Hepatocyte (in vitro differentiated cells): ENCODE results near the gene TBC1D8. TPM values are rescaled to one million over a fixed set of nuclear protein-coding genes. Genes with fewer than 3 reads are reported as not detected.

Source experiments
- DNase-seq: peaks from one replicate; pipeline ENCODE4 v3.0.0-alpha.2; 2016; ENCODE audit warnings: low spot score
- H2AFZ ChIP-seq: fragments of 200-600 bp; sonication (generic); 2 replicates; pipeline ENCODE4 v1.6.0; 2016; ENCODE audit warnings: antibody characterized with exemption, mild to moderate bottlenecking
- H3K27ac ChIP-seq: fragments of 200-600 bp; sonication (generic); 2 replicates; pipeline ENCODE4 v1.5.1; 2016; ENCODE audit warnings: mild to moderate bottlenecking
- H3K27me3 ChIP-seq: fragments of 200-600 bp; sonication (generic); 2 replicates; pipeline ENCODE4 v1.6.1; 2016
- H3K36me3 ChIP-seq: fragments of 200-600 bp; sonication (generic); replicated peaks from 2 replicates; pipeline ENCODE4 v1.5.1; 2016; ENCODE audit warnings: low read depth; ENCODE audit not compliant: insufficient read depth
- H3K4me1 ChIP-seq: fragments of 200-600 bp; sonication (generic); 2 replicates; pipeline ENCODE4 v1.5.1; 2016; ENCODE audit warnings: mild to moderate bottlenecking, moderate library complexity; ENCODE audit not compliant: insufficient read depth
- H3K4me2 ChIP-seq: fragments of 200-600 bp; sonication (generic); 2 replicates; pipeline ENCODE4 v1.6.0; 2016
- H3K4me3 ChIP-seq: fragments of 200-600 bp; sonication (generic); 2 replicates; pipeline ENCODE4 v1.5.1; 2016; ENCODE audit warnings: mild to moderate bottlenecking
- H3K79me2 ChIP-seq: fragments of 200-600 bp; sonication (generic); 2 replicates; pipeline ENCODE4 v1.6.0; 2017; ENCODE audit warnings: mild to moderate bottlenecking
- H3K9me2 ChIP-seq: fragments of 200-600 bp; sonication (generic); replicated peaks from 2 replicates; pipeline ENCODE4 v1.6.0; 2017; ENCODE audit warnings: mild to moderate bottlenecking; ENCODE audit not compliant: insufficient read depth
- H3K9me3 ChIP-seq: fragments of 200-600 bp; sonication (generic); 2 replicates; pipeline ENCODE4 v1.5.1; 2016; ENCODE audit warnings: low read depth, mild to moderate bottlenecking
- H4K20me1 ChIP-seq: fragments of 200-600 bp; sonication (generic); 2 replicates; pipeline ENCODE4 v1.6.0; 2016; ENCODE audit warnings: mild to moderate bottlenecking; ENCODE audit not compliant: insufficient read depth, poor library complexity, severe bottlenecking
- EZH2 ChIP-seq: fragments of 200-600 bp; sonication (generic); IDR thresholded peaks from 2 replicates; pipeline ENCODE4 v1.6.1; 2016; ENCODE audit warnings: antibody characterized with exemption, mild to moderate bottlenecking, borderline replicate concordance
- EZH2phosphoT487 ChIP-seq: fragments of 200-600 bp; sonication (generic); IDR thresholded peaks from one replicate; pipeline ENCODE4 v1.6.1; 2018; ENCODE audit warnings: antibody characterized with exemption, mild to moderate bottlenecking, low read depth, moderate library complexity; ENCODE audit not compliant: unreplicated experiment, severe bottlenecking
- WGBS: methylation state at CpG from one replicate; pipeline ENCODE4 v1.1.6; 2016; ENCODE audit warnings: low lambda C conversion rate; ENCODE audit errors: missing lambda C conversion rate; 5-methylcytosine and 5-hydroxymethylcytosine counted together
- polyA plus RNA-seq: library from polyadenylated mRNA; unstranded; fragments of >200 nt; fragmentation: Nextera tagmentation; extraction: Ambion mirVana; gene quantifications from 2 replicates; pipeline ENCODE4 v1.2.1, GENCODE V29; 2016
- total RNA-seq: library from RNA; depleted of rRNA; stranded (reverse); fragments of >200 nt; gene quantifications from 2 replicates; pipeline ENCODE4 v1.2.3, GENCODE V29; 2014
- TF ChIP-seq, protein P1 (sequence below): fragments of 200-600 bp; sonication (generic); IDR thresholded peaks from 2 replicates; pipeline ENCODE4 v1.5.1; 2016; ENCODE audit warnings: antibody characterized with exemption, mild to moderate bottlenecking; ENCODE audit not compliant: poor library complexity

TBC1D8 gene
- total and polyA plus RNA-seq, 2 experiments from 2014 or later: 10.1 to 15.8 TPM

GRCh38 chr2:100987974-100988373, 163.2 kb downstream of the TBC1D8 start:
- H3K27me3 ChIP-seq: no peaks in the 10 kb centered on the region
- no peak overlapping the region for H3K4me2 ChIP-seq
- no peaks in the 10 kb centered on the region for H3K36me3 ChIP-seq
- H2AFZ ChIP-seq: no peak overlapping the region
- H4K20me1 ChIP-seq: no peaks in the 10 kb centered on the region
- TF ChIP-seq EZH2phosphoT487: no peak
- TF ChIP-seq, protein P1, sequence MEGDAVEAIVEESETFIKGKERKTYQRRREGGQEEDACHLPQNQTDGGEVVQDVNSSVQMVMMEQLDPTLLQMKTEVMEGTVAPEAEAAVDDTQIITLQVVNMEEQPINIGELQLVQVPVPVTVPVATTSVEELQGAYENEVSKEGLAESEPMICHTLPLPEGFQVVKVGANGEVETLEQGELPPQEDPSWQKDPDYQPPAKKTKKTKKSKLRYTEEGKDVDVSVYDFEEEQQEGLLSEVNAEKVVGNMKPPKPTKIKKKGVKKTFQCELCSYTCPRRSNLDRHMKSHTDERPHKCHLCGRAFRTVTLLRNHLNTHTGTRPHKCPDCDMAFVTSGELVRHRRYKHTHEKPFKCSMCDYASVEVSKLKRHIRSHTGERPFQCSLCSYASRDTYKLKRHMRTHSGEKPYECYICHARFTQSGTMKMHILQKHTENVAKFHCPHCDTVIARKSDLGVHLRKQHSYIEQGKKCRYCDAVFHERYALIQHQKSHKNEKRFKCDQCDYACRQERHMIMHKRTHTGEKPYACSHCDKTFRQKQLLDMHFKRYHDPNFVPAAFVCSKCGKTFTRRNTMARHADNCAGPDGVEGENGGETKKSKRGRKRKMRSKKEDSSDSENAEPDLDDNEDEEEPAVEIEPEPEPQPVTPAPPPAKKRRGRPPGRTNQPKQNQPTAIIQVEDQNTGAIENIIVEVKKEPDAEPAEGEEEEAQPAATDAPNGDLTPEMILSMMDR: no peak
- TF ChIP-seq EZH2: no peak
- WGBS: 87% methylated on average over 4 of the region's 4 CpGs
- H3K4me3 ChIP-seq: no peak overlapping the region
- no peaks in the 10 kb centered on the region for H3K79me2 ChIP-seq
- DNase-seq: no peak
- H3K9me3 ChIP-seq: no peaks in the 10 kb centered on the region
- H3K9me2 ChIP-seq: no peaks in the 10 kb centered on the region
- no peak overlapping the region for H3K27ac ChIP-seq
- H3K4me1 ChIP-seq: peaks cover 16% of the 10 kb centered on the region

DNA sequence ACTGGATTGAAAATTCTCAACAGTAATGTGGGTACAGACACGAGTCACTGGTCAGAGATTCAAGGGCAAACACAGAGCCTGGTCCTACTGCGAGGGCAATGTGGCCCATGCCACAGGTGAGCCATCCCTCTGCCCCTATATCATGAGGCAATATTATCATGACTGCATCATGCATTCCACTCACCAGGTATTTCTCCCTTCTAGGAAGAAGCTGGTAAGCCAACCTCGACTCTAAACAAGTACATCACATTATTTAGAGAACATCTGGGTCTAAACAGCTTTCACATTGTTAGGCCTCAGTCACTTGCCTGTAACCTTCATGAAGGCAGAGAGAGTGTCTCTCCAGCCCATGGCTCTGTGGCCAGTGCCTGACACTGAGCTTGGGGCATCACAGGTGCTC, 163.6 kb downstream of the TBC1D8 start:
- H3K79me2 ChIP-seq: no peaks in the 10 kb centered on the region
- no peaks in the 10 kb centered on the region for H4K20me1 ChIP-seq
- no peak overlapping the region for H3K4me3 ChIP-seq
- 84% methylated on average over 3 of the region's 3 CpGs for WGBS
- H2AFZ ChIP-seq: no peak overlapping the region
- TF ChIP-seq EZH2phosphoT487 (no peak), EZH2 (no peak)
- TF ChIP-seq, protein P1: no peak
- H3K4me1 ChIP-seq: peaks cover 16% of the 10 kb centered on the region
- no peaks in the 10 kb centered on the region for H3K9me3 ChIP-seq
- no peak overlapping the region for H3K4me2 ChIP-seq
- no peaks in the 10 kb centered on the region for H3K9me2 ChIP-seq
- no peak for DNase-seq
- H3K36me3 ChIP-seq: no peaks in the 10 kb centered on the region
- no peaks in the 10 kb centered on the region for H3K27me3 ChIP-seq
- no peak overlapping the region for H3K27ac ChIP-seq

GRCh38 chr2:100986157-100986556, 165.0 kb downstream of the TBC1D8 start:
- Histone ChIP-seq H3K9me2 (no peaks in the 10 kb centered on the region), H3K9me3 (no peaks in the 10 kb centered on the region), H2AFZ (no peak overlapping the region), H3K27me3 (no peaks in the 10 kb centered on the region), H3K4me2 (no peak overlapping the region), H3K36me3 (no peaks in the 10 kb centered on the region), H4K20me1 (no peaks in the 10 kb centered on the region), H3K4me1 (peaks cover 16% of the 10 kb centered on the region), H3K4me3 (no peak overlapping the region), H3K79me2 (no peaks in the 10 kb centered on the region), H3K27ac (no peak overlapping the region)
- no peak for DNase-seq
- TF ChIP-seq EZH2phosphoT487 (no peak), EZH2 (no peak)
- TF ChIP-seq, protein P1: no peak
- 92% methylated on average over 11 of the region's 11 CpGs for WGBS

DNA sequence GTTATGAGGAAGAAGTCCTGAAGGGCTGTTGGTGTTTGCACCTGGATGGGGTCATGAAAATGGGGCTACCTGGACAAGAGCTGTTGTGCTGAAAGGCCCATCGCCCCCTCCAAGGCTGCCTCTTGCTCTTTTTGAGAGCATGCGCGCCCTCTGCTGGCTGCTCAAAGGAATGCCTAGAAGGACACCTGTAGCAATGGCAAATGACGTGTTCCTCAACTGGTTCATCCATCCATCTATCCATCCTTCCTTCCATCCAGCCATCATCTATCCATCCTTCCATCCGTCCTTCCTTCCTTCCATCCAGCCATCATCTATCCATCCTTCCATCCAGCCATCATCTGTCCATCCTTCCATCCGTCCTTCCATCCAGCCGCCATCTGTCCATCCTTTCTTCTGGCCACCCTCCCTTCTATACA, 166.3 kb downstream of the TBC1D8 start:
- Histone ChIP-seq H3K27ac (no peak overlapping the region), H3K27me3 (no peaks in the 10 kb centered on the region), H2AFZ (no peak overlapping the region), H3K36me3 (no peaks in the 10 kb centered on the region), H3K9me3 (no peaks in the 10 kb centered on the region), H3K4me3 (no peak overlapping the region), H3K9me2 (no peaks in the 10 kb centered on the region), H3K4me1 (peaks cover 21% of the 10 kb centered on the region), H4K20me1 (no peaks in the 10 kb centered on the region), H3K4me2 (no peak overlapping the region), H3K79me2 (no peaks in the 10 kb centered on the region)
- DNase-seq: peak; percentile 87
- TF ChIP-seq, protein P1: peak; percentile 95
- no peak for TF ChIP-seq EZH2
- no peak for TF ChIP-seq EZH2phosphoT487
- 39% methylated on average over 7 of the region's 7 CpGs for WGBS
